PC-3 (cell line): Measurements from ENCODE around the gene SLC31A1.
"Not testable (repeated sequence)": the region's sequence is repeated elsewhere in the genome, so short reads cannot be mapped to it uniquely, and the experiment has no call there.

Source experiments
- CTCF ChIP-seq: fragments of 300-600 bp; sonication (generic); conservative IDR thresholded peaks from 2 replicates; pipeline ENCODE4 v1.5.1; 2017; ENCODE audit warnings: antibody characterized with exemption, low read depth, mild to moderate bottlenecking, low read length
- EZH2 ChIP-seq: fragments of 300-600 bp; sonication (generic); IDR thresholded peaks from one replicate; pipeline ENCODE4 v1.6.1; 2017; ENCODE audit warnings: antibody characterized with exemption, mild to moderate bottlenecking, low read length; ENCODE audit not compliant: unreplicated experiment
- EZH2phosphoT487 ChIP-seq: fragments of 300-600 bp; sonication (generic); IDR thresholded peaks from 2 replicates; pipeline ENCODE4 v1.6.1; 2018; ENCODE audit warnings: mild to moderate bottlenecking, antibody characterized with exemption, low read length, borderline replicate concordance

- TF ChIP-seq CTCF, EZH2, EZH2phosphoT487: not testable (repeated sequence)
Observed at GRCh38 chr9:113235701-113236255, 14.4 kb downstream of the SLC31A1 start.
